ENCODE data around the gene KRTAP2-2.

DNA sequence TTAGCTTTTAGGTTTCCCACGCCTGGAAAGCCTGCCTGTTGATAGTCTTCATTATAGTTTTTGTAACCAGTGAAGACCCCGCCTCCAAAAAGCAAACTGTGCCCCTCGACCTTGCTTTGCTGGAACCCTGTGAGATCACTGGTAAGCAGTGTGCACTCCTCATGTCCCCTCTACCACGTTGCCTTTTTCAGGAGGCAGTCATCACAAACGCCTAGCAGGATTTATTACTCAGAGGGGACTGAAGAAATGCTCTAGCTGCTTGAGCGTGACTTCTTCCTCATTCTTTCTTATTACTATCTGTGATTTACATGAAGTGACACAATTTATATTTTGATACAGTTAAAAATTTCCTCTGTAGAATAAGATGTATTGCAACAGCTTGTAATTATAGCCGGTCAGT, 39.6 kb downstream of the KRTAP2-2 start:
- TF ChIP-seq CTCF (IDR thresholded peaks at IDR 0.05) (no peak), ATF2 (CRISPR knock-in tag; IDR thresholded peaks at IDR 0.05; ENCODE audit: borderline replicate concordance, low read depth) (no peak), GABPB1 (CRISPR knock-in tag; IDR thresholded peaks at IDR 0.05) (no peak), USF1 (CRISPR knock-in tag; IDR thresholded peaks at IDR 0.05) (no peak), SP1 (CRISPR knock-in tag; conservative IDR thresholded peaks at IDR 0.05) (no peak), NR3C1 (CRISPR knock-in tag; conservative IDR thresholded peaks at IDR 0.05; ENCODE audit: low read depth) (no peak), ZNF232 (CRISPR knock-in tag; IDR thresholded peaks at IDR 0.05) (no peak), GTF2I (CRISPR knock-in tag; conservative IDR thresholded peaks at IDR 0.05) (no peak), TP53 (CRISPR knock-in tag; IDR thresholded peaks at IDR 0.05) (no peak), ZNF121 (CRISPR knock-in tag; IDR thresholded peaks at IDR 0.05) (no peak), RELA (CRISPR knock-in tag; IDR thresholded peaks at IDR 0.05; ENCODE audit: borderline replicate concordance) (no peak), SMAD4 (CRISPR knock-in tag; IDR thresholded peaks at IDR 0.05) (no peak)
- TF ChIP-seq, protein P1, sequence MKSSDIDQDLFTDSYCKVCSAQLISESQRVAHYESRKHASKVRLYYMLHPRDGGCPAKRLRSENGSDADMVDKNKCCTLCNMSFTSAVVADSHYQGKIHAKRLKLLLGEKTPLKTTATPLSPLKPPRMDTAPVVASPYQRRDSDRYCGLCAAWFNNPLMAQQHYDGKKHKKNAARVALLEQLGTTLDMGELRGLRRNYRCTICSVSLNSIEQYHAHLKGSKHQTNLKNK (CRISPR knock-in tag; IDR thresholded peaks at IDR 0.05): no peak
